GM21737 (cell line): ENCODE data around the gene DNAJB7.
"Not testable (repeated sequence)": the region's sequence is repeated elsewhere in the genome, so short reads cannot be mapped to it uniquely, and the experiment has no call there.

Source experiments
- ATAC-seq: cut with Tn5 transposase; IDR thresholded peaks from one replicate; pipeline ENCODE4 v1.9.1; 2021; ENCODE audit warnings: mild to moderate bottlenecking, moderate library complexity; ENCODE audit not compliant: unreplicated experiment

The DNAJB7 gene

DNA sequence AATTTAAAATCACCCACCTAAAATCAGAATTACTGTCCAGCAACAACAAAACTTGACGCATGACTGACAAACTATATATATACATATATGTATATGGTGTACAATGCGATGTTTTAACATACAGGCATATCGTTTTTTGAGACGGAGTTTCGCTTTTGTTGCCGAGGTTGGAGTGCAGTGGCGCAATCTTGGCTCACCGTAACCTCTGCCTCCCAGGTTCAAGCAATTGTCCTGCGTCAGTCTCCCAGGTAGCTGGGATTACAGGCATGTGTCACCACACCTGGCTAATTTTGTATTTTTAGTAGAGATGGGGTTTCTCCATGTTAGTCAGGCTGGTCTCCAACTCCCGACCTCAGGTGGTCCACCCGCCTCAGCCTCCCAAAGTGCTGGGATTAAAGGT, 16.1 kb downstream of the DNAJB7 start:
- not testable (repeated sequence) for ATAC-seq

DNA sequence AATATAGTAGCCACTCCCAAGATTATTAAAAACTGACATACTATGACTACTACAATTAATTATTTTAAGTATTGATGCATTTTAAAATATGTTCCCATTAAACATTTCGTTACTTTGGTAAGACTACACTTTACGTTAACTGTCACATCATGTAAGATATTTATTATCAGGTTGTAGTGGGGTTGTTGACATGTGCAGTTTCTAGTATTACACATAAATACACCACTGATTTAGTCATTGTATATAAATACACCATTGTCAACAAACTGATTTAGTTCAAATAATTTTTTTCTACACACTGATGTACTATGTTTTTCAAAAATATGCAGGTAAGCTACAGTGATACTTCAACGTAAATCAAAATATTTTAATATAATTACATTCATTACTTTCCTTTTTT, 17.0 kb downstream of the DNAJB7 start:
- ATAC-seq, result no peak

DNA sequence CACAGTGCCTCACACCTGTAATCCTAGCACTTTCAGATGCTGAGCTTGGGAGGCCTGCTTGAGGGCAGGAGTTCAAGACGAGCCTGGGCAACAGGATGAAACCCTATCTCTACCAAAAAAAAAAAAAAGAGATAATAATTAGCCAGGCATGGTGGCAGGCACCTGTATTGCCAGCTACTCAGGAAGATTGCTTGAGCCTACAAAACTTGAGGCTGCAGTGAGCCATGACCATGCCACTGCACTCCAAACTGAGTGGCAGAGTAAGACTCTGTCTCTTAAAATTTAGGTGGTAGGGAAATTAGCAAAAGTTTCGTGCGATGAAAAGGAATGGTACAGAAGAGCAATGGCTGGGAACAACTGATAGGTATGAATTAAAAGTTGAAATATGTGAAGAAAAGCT, 23.4 kb downstream of the DNAJB7 start:
- no peak for ATAC-seq

DNA sequence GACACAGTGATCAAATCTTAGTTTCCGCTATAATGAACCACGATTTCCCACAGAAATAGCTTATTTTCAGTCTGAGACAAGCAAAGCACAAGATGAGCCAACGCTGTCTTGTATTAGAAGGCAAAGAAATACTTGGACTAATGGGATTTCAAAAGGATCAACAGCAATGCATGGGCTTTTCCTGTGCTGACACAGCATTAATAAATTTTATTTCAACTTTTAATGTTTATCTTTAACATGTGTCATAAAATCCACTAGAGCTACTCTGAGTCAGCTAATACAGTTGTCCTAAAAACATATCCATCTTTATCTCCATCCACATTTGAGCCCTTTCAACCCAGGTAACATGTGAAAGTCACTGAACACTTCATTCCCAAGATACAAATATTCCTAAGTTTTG, 27.3 kb downstream of the DNAJB7 start:
- no peak for ATAC-seq

DNA sequence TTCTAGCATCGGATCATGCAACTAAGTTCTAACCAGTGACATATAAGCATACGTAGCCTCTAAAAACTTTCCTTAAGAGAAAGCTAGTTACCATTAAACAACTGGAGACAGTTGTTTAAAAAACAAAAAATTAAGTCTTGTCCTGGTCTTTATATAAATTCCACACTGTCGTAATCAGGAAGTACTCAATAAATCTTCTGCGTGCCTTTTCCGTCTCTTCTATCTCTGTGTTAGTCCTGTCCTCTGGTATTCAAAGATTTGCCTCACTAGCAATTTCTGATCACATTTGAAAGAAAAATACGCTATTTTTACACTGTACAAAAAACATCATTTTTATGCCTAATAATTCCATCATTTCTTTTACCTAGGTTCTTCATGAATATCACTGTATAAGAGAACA, 32.8 kb downstream of the DNAJB7 start:
- no peak for ATAC-seq

DNA sequence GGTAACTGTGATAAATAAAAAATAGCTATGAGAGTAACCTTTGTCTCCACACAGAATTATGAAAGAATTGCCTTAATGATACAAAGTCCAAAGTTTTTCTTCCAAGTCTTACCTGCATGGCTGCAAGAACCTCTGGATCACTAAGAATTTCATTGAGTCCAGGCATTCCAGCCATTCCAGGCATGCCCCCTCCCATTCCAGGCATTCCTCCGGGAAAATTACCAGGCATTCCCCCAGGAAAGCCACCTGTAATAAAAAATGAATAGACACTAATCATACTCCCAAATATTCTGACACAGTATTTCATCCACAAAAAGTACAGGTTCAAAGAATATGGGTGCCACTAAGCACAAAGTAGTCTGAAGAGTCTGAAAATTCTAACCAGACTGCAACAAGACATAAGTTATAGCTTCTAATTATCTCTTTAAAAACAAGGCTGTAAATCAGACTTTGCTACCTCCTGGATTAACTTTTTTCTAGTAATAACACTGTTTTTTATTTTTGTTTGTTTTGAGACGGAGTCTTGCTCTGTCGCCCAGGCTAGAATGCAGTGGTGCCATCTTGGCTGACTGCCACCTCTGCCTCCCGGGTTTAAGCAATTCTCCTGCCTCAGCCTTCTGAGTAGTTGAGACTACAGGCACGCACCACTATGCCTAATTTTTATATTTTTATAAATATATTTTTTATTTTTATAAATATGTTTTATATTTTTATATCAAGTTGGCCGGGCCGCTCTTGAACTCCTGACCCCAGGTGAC, 34.8 kb downstream of the DNAJB7 start:
- ATAC-seq, result no peak

DNA sequence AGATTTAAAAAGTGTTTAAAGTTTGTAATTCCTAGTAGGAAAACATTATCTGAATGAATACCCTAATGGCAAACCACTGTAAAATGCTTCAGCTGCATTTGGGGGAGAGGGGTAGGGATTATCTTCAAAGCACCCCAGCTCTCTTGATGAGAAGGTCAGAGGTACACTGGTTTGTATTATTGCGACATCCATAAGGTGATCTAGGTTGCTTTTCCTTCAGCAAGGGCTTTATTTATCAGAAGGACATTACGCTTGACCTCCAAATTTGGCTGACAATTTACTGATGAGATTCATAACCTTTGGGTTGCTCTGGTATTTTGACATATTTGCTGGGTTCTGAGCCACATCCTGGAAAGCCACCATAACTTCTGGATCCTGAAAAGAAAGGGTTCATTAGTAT, 35.6 kb downstream of the DNAJB7 start:
- not testable (repeated sequence) for ATAC-seq

DNA sequence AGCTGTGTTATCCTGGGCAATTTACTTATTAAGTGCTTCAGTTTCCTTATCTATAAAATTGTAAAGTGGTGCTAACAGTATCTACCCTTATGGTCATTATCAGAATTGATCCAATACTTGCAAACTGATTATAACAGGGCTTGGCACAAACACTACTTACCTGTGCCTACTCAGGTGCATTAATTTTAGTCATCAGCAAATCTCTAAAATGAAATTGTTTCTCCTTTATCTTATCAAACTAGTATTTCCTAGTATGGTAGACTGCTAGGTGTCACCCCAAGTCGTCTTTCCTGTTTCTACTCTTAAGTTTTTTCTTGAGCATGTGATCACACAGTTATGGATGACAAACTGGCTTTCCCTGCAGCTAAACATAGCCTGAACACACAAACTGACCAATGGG, 38.5 kb downstream of the DNAJB7 start:
- ATAC-seq, result no peak

DNA sequence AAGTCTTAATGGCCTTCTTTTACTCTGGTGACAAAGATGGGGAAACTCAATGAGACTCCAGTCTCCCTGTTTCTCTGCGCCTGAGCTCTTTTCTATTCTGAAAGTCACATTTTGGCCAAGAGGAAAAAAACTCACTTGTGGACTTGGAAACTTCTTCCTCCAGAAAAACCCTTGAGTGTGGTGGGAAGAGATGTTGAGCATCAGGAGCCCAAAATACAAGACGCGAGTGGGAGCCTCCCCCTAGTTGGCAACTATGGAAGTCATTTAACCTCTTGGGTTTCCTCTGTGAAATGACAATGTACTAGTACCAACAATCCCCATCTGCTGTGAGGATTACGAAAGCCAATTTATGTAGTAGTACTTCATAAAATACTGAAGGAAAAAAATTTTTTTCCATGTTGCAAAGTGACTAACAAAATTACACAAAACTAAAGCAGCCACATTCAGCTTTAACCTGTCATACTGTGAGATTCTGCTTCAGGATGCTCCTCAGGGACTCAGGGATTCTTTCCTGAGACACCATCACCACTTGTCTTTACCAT, 42.2 kb downstream of the DNAJB7 start:
- no peak for ATAC-seq

DNA sequence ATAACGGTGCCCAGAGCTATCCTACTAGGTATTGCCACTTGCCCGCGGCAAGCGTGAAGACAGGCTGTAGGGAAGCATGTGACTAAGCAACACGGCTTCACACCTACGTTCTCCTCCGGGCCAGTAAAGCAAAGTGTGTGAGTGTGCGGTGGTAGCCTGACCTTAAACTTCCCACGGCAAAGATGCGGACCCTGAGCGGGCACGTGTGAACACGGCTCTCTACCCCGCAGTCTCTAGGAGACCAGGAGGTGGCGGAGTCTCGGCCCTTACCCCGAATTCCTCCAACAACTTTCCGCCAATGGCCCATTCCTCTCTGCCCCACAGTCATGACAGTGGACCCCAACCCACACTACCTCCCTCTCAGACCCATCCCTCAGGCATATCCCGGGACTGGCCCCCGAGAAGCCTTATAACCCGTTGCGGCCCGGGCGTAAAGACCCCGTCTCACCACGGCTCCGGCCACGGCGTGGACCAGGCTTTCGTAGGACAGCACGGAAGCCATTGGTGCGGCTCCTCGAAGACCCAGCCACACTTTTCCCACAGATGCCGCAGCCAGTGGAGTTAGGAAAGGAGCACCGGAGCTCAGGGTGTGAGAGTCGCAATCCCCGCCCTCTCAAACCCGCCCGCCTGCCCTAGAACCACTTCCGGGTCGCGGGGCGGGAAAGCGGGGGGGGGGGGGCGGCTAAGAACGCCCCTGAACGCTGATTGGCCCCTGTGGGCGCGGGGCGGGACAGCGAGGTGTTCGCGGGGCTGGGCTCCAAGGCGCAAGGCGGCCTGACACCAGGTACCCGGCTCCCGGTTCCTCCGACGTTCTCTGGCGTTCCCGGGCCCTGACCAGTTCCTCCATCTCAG, 42.9 kb downstream of the DNAJB7 start, which contains the start of gene SLC25A17:
Gene SLC25A17, minus strand, starts transcription at position 600 of the 852 bp plus-strand sequence. Its CDS starts 98 bp downstream, at position 502.
- peak; percentile 80 for ATAC-seq

DNA sequence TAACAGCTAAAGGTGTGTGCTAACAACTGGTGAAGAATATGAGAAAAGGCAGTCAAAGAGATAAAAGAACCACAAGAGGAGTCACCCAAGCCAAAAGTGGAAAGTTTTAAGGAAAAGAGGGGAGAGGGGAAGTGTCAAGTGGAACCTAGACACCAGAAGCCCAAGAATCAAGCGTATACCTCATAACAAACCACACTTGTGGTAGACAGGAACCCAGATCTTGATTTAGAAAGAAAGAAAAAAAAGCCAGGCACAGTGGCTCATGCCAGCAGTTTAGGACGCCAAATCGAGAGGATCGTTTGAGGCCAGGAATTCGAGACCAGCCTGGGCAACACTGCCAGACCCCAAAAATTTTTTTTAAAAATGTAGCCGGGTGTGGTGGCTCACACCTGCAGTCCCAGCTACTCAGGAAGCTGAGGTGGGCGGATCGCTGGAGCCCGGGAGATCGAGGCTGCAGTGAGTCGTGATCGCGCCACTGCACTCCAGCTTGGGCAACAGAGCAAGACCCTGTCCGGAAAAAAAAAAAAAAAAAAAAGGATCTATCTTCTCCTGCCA, 43.6 kb downstream of the DNAJB7 start:
- no peak for ATAC-seq

DNA sequence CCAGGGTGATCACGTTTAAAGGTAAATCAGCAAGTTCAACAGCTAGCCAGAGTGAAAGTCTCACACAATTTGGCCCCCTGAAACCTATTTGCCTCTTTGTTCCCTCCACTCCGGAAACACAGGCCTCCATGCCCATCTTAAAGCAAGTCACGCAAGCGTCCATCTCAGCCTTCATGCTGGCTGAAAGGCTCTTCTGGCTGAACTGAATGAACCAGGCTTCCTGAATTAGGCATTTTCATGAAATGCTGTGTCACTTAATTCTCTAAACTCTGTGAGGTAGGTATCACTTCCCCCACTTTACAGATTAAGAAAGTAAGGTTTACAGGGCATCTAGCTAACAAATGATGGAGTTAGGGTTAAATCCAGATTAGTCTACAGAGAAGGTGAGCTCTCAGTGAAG, 44.2 kb downstream of the DNAJB7 start:
- no peak for ATAC-seq

DNA sequence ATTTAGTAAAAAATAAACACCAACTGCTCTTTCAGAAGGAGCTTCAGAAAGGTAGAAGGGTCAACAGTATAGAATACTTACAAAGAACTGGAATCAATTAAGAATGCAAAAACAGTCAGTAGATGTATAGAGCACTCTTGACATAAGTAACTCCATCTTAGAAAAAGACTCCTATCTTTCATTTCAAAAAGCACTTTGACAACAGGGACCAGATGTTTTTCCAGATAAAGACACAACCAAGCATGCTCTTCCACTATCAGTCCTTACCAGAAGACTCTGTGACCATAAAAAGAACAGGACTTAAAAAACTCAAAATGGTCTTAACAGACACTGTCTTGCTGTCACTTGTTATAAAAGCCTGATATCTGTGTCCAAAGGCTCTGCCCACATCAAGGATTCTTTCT, 48.0 kb downstream of the DNAJB7 start:
- no peak for ATAC-seq
